GM06990 (cell line): ENCODE data around the gene ACOD1.
"Not testable (repeated sequence)": the region's sequence is repeated elsewhere in the genome, so short reads cannot be mapped to it uniquely, and the experiment has no call there.

Experiments used
- DNase-seq: peaks from one replicate; pipeline ENCODE4 v3.0.0-alpha.2; 2011; ENCODE audit not compliant: insufficient read length; ENCODE audit errors: extremely low read depth
- H3K27me3 ChIP-seq: replicated peaks from 2 replicates; pipeline ENCODE4 v1.6.0; 2011; ENCODE audit warnings: low read length; ENCODE audit not compliant: control insufficient read depth, insufficient read depth
- H3K36me3 ChIP-seq: 2 replicates; pipeline ENCODE4 v1.5.1; 2011; ENCODE audit warnings: low read length; ENCODE audit not compliant: control insufficient read depth, insufficient read depth
- H3K4me3 ChIP-seq: replicated peaks from 2 replicates; pipeline ENCODE4 v1.5.1; 2011; ENCODE audit warnings: low read depth, mild to moderate bottlenecking, control low read depth, low read length
- CTCF ChIP-seq: IDR thresholded peaks from 2 replicates; pipeline ENCODE4 v1.5.1; 2011; ENCODE audit warnings: low read length, control low read depth, mild to moderate bottlenecking, inconsistent platforms; ENCODE audit not compliant: insufficient read depth, poor library complexity, severe bottlenecking

The ACOD1 gene

GRCh38 chr13:76954538-76954937, 6.2 kb downstream of the ACOD1 start:
- no peak for TF ChIP-seq CTCF
- Histone ChIP-seq H3K4me3 (no peak overlapping the region), H3K27me3 (no peaks in the 10 kb centered on the region), H3K36me3 (no peaks in the 10 kb centered on the region)
- no peak for DNase-seq

GRCh38 chr13:76955193-76955592, 6.9 kb downstream of the ACOD1 start:
- TF ChIP-seq CTCF = no peak

GRCh38 chr13:76955661-76956060, 7.3 kb downstream of the ACOD1 start:
- no peak for DNase-seq
- Histone ChIP-seq H3K36me3 (no peaks in the 10 kb centered on the region), H3K27me3 (no peaks in the 10 kb centered on the region), H3K4me3 (no peak overlapping the region)
- no peak for TF ChIP-seq CTCF

More at GRCh38 chr13:76955193-76955592, 6.9 kb downstream of the ACOD1 start:
- no peaks in the 10 kb centered on the region for H3K27me3 ChIP-seq
- H3K36me3 ChIP-seq = no peaks in the 10 kb centered on the region
- DNase-seq = no peak
- no peak overlapping the region for H3K4me3 ChIP-seq

GRCh38 chr13:76958841-76959432, 10.6 kb downstream of the ACOD1 start:
- Histone ChIP-seq H3K27me3 (no peaks in the 10 kb centered on the region), H3K36me3 (no peaks in the 10 kb centered on the region), H3K4me3 (no peak overlapping the region)
- TF ChIP-seq CTCF = no peak
- DNase-seq = no peak

GRCh38 chr13:76959734-76960133, 11.4 kb downstream of the ACOD1 start:
- H3K27me3 ChIP-seq, H3K36me3 ChIP-seq, DNase-seq, H3K4me3 ChIP-seq: not testable (repeated sequence)

- no peak for TF ChIP-seq CTCF
- no peaks in the 10 kb centered on the region for H3K27me3 ChIP-seq
- no peak for DNase-seq
- H3K36me3 ChIP-seq = no peaks in the 10 kb centered on the region
- H3K4me3 ChIP-seq = no peak overlapping the region
Measured at GRCh38 chr13:76965759-76966421, 17.6 kb downstream of the ACOD1 start.
